Thoracic aorta (tissue), 2 donors: Measurements from ENCODE around the gene DCUN1D4. TPM values are rescaled to one million over a fixed set of nuclear protein-coding genes. Genes with fewer than 3 reads are reported as not detected.

Source experiments
- ATAC-seq: fragments of 150-250 bp; one replicate; pipeline ENCODE4 v1.8.0; 2017; ENCODE audit warnings: low read depth; ENCODE audit not compliant: insufficient number of reproducible peaks, low FRiP score
- DNase-seq: peaks from one replicate; pipeline ENCODE4 v3.0.0-alpha.2; 2020; ENCODE audit warnings: low spot score
- H3K27ac ChIP-seq, 2 donors: fragments of 200-600 bp; sonication (generic); 1 replicate in 1 of 2; 2 replicates in 1 of 2; pipeline ENCODE4 v1.5.1; 2016; ENCODE audit warnings: mild to moderate bottlenecking in 2 of 2, moderate library complexity in 2 of 2
- H3K27me3 ChIP-seq: fragments of 200-600 bp; sonication (generic); replicated peaks from 2 replicates; pipeline ENCODE4 v1.6.0; 2016; ENCODE audit warnings: mild to moderate bottlenecking; ENCODE audit not compliant: insufficient read depth
- H3K36me3 ChIP-seq: fragments of 200-600 bp; sonication (generic); one replicate; pipeline ENCODE4 v1.5.1; 2016
- H3K4me1 ChIP-seq, 2 donors: fragments of 200-600 bp; sonication (generic); 1 replicate in 1 of 2; 2 replicates in 1 of 2; pipeline versions ENCODE4 v1.5.1 to v1.6.0; 2016; ENCODE audit warnings: low read depth in 2 of 2, mild to moderate bottlenecking in 1 of 2; ENCODE audit not compliant: control insufficient read depth in 1 of 2
- H3K4me3 ChIP-seq: fragments of 200-600 bp; sonication (generic); 2 replicates; pipeline ENCODE4 v1.5.1; 2016; ENCODE audit warnings: mild to moderate bottlenecking
- H3K9me3 ChIP-seq: fragments of 200-600 bp; sonication (generic); 2 replicates; pipeline ENCODE4 v1.5.1; 2016
- CTCF ChIP-seq: fragments of 200-600 bp; sonication (generic); IDR thresholded peaks from one replicate; pipeline ENCODE4 v1.5.1; 2019; ENCODE audit warnings: antibody characterized with exemption
- total RNA-seq, 2 donors: library from RNA; depleted of rRNA; stranded (reverse); fragments of >200 nt; gene quantifications; one replicate each; pipeline versions ENCODE4 v1.1.0 to v1.2.3, GENCODE V29; 2016

Gene DCUN1D4
- total RNA-seq, 2 donors from 2014 or later = 30.3 to 53.8 TPM

GRCh38 chr4:51907006-51907669 lies 64.2 kb downstream of the DCUN1D4 start:
- TF ChIP-seq CTCF = no peak
- Histone ChIP-seq H3K27ac (no peak overlapping the region), H3K9me3 (no peaks in the 10 kb centered on the region), H3K36me3 (peaks cover 26% of the 10 kb centered on the region), H3K4me3 (no peak overlapping the region), H3K4me1 (peaks cover 0 to 25% of the 10 kb centered on the region in 2 donors), H3K27me3 (no peaks in the 10 kb centered on the region)
- ATAC-seq (no peak), DNase-seq (no peak)

- H3K4me1 ChIP-seq = peaks cover 0 to 11% of the 10 kb centered on the region in 2 donors
- H3K27me3 ChIP-seq = no peaks in the 10 kb centered on the region
- ATAC-seq = no peak
- H3K9me3 ChIP-seq = no peaks in the 10 kb centered on the region
- peaks cover 42% of the 10 kb centered on the region for H3K36me3 ChIP-seq
- H3K27ac ChIP-seq = no peak overlapping the region
- TF ChIP-seq CTCF = no peak
- no peak for DNase-seq
- no peak overlapping the region for H3K4me3 ChIP-seq
Measured at GRCh38 chr4:51909236-51909703, 66.3 kb downstream of the DCUN1D4 start.

- DNase-seq = no peak
- Histone ChIP-seq H3K9me3 (no peaks in the 10 kb centered on the region), H3K27ac (no peak overlapping the region), H3K4me3 (no peak overlapping the region), H3K36me3 (peaks cover 16% of the 10 kb centered on the region), H3K27me3 (no peaks in the 10 kb centered on the region), H3K4me1 (no peaks in the 10 kb centered on the region)
- no peak for TF ChIP-seq CTCF
- no peak for ATAC-seq
Measured at GRCh38 chr4:51918251-51918650, 75.3 kb downstream of the DCUN1D4 start.

GRCh38 chr4:51923343-51923742 lies 80.4 kb downstream of the DCUN1D4 start:
- no peaks in the 10 kb centered on the region for H3K36me3 ChIP-seq
- H3K27ac ChIP-seq = no peak overlapping the region
- no peaks in the 10 kb centered on the region for H3K9me3 ChIP-seq
- no peaks in the 10 kb centered on the region for H3K4me1 ChIP-seq
- H3K27me3 ChIP-seq = no peaks in the 10 kb centered on the region
- H3K4me3 ChIP-seq = no peak overlapping the region
- no peak for DNase-seq
- no peak for TF ChIP-seq CTCF
- no peak for ATAC-seq

GRCh38 chr4:51925307-51925706 lies 82.4 kb downstream of the DCUN1D4 start:
- no peaks in the 10 kb centered on the region for H3K36me3 ChIP-seq

More at GRCh38 chr4:51925307-51925706, 82.4 kb downstream of the DCUN1D4 start:
- TF ChIP-seq CTCF = no peak
- no peaks in the 10 kb centered on the region for H3K9me3 ChIP-seq
- no peak overlapping the region for H3K27ac ChIP-seq
- H3K27me3 ChIP-seq = no peaks in the 10 kb centered on the region
- ATAC-seq (no peak), DNase-seq (no peak)
- H3K4me3 ChIP-seq = no peak overlapping the region
- H3K4me1 ChIP-seq = no peaks in the 10 kb centered on the region
